Measurements from ENCODE around the gene SLC36A4.
"Not testable (repeated sequence)": the region's sequence is repeated elsewhere in the genome, so short reads cannot be mapped to it uniquely, and the experiment has no call there.

SLC36A4 gene

GRCh38 chr11:93114304-93114703 lies 83.5 kb downstream of the SLC36A4 start:
- TF ChIP-seq, protein P1, sequence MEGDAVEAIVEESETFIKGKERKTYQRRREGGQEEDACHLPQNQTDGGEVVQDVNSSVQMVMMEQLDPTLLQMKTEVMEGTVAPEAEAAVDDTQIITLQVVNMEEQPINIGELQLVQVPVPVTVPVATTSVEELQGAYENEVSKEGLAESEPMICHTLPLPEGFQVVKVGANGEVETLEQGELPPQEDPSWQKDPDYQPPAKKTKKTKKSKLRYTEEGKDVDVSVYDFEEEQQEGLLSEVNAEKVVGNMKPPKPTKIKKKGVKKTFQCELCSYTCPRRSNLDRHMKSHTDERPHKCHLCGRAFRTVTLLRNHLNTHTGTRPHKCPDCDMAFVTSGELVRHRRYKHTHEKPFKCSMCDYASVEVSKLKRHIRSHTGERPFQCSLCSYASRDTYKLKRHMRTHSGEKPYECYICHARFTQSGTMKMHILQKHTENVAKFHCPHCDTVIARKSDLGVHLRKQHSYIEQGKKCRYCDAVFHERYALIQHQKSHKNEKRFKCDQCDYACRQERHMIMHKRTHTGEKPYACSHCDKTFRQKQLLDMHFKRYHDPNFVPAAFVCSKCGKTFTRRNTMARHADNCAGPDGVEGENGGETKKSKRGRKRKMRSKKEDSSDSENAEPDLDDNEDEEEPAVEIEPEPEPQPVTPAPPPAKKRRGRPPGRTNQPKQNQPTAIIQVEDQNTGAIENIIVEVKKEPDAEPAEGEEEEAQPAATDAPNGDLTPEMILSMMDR (conservative IDR thresholded peaks at IDR 0.05; ENCODE audit: low read depth, low read length), result no peak
- H3K4me3 ChIP-seq (ENCODE audit: low read depth, low read length), result no peak overlapping the region
- DNase-seq (ENCODE audit: low read depth), result no peak

- TF ChIP-seq, protein P1 (conservative IDR thresholded peaks at IDR 0.05; ENCODE audit: low read depth, low read length), result peak; percentile 8
- DNase-seq (ENCODE audit: low read depth), result no peak
- no peak overlapping the region for H3K4me3 ChIP-seq (ENCODE audit: low read depth, low read length)
Measured at GRCh38 chr11:93113824-93114223, 84.0 kb downstream of the SLC36A4 start.

DNA sequence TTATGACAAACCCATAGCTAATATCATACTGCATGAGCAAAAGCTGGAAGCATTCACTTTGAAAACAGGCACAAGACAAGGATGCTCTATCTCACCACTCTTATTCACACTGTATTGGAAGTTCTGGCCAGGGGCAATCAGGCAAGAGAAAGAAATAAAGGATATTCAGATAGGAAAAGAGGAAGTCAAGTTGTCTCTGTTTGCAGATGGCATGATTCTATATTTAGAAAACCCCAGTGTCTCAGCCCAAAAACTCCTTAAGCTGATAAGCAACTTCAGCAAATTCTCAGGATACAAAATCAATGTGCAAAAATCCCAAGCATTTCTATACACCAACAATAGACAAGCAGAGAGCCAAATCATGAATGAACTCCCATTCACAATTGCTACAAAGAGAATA lies 86.6 kb downstream of the SLC36A4 start:
- H3K4me3 ChIP-seq (ENCODE audit: low read depth, low read length), result not testable (repeated sequence)

DNA sequence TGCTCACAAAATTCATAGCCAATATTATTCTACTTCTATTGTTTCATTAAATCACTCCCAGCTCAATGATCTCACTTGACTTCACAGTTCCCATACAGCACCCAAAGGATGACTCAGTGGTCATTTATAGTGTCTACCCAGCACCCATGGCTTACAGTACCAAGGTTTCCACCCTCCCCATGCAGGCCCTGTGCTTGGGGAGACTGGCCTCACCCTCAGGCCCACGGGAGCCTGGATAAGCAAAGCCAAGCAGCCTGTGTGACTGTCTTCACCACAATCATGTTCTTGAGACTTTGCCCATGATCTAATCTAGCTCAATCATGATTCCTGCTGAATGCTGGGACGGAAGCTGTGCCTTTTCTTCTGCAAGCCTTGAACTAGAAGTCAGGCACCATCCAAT lies 97.6 kb downstream of the SLC36A4 start:
- peak; percentile 33 for DNase-seq (ENCODE audit: low read depth)

More for the DNA sequence above, 86.6 kb downstream of the SLC36A4 start:
- not testable (repeated sequence) for DNase-seq (ENCODE audit: low read depth)

GRCh38 chr11:93099806-93100205 lies 98.0 kb downstream of the SLC36A4 start:
- peak; percentile 74 for DNase-seq (ENCODE audit: low read depth)
- TF ChIP-seq, protein P1 (conservative IDR thresholded peaks at IDR 0.05; ENCODE audit: low read depth, low read length), result no peak
- H3K4me3 ChIP-seq (ENCODE audit: low read depth, low read length), result no peak overlapping the region

More for the DNA sequence above, 97.6 kb downstream of the SLC36A4 start:
- no peak overlapping the region for H3K4me3 ChIP-seq (ENCODE audit: low read depth, low read length)
- TF ChIP-seq, protein P1 (conservative IDR thresholded peaks at IDR 0.05; ENCODE audit: low read depth, low read length), result no peak

All from choroid plexus epithelial cell (primary cell).